Subcutaneous adipose tissue (tissue), 4 donors: ENCODE results near the gene CBX7. TPM values are rescaled to one million over a fixed set of nuclear protein-coding genes. Genes with fewer than 3 reads are reported as not detected.

ENCODE experiments used
- CTCF ChIP-seq: fragments of 450-650 bp; IDR thresholded peaks from one replicate; pipeline ENCODE4 v1.5.1; 2016; ENCODE audit warnings: low read depth, mild to moderate bottlenecking, control low read depth, antibody characterized with exemption, moderate library complexity
- total RNA-seq, 4 donors: library from RNA; depleted of rRNA; stranded (reverse); fragments of >200 nt; gene quantifications; one replicate each; pipeline ENCODE4 v1.1.0, GENCODE V29; 2016

CBX7 gene
- total RNA-seq, 4 donors from 2014 or later: 37.4 to 74.2 (median 50.7) TPM

GRCh38 chr22:39098576-39098975 is 53.9 kb downstream of the CBX7 start:
- no peak for TF ChIP-seq CTCF

- TF ChIP-seq CTCF: no peak
These were observed 54.5 kb downstream of the CBX7 start for GRCh38 chr22:39098026-39098425.

GRCh38 chr22:39097098-39098020 is 55.1 kb downstream of the CBX7 start, which contains the start of gene APOBEC3H:
Gene APOBEC3H, plus strand, starts transcription at chr22:39097244. Its CDS starts 3,035 bp downstream, at chr22:39100279.
- TF ChIP-seq CTCF: no peak

- no peak for TF ChIP-seq CTCF
These were observed 56.5 kb downstream of the CBX7 start for GRCh38 chr22:39095971-39096370.

GRCh38 chr22:39094717-39095389 is 57.6 kb downstream of the CBX7 start:
- no peak for TF ChIP-seq CTCF

- no peak for TF ChIP-seq CTCF
These were observed 60.2 kb downstream of the CBX7 start for GRCh38 chr22:39092111-39092862.
